NB4 (cell line): ENCODE results near the gene POLR3E.

Experiments
- DNase-seq: peaks from one replicate; pipeline ENCODE4 v3.0.0; 2010; ENCODE audit warnings: low read depth
- H3K4me3 ChIP-seq: one replicate; pipeline ENCODE4 v1.5.1; 2011; ENCODE audit warnings: mild to moderate bottlenecking, low read depth, low read length, moderate library complexity
- MAX ChIP-seq: IDR thresholded peaks from 2 replicates; pipeline ENCODE4 v1.6.1; 2011; ENCODE audit warnings: low read depth, low read length
- MYC ChIP-seq: IDR thresholded peaks from 2 replicates; pipeline ENCODE4 v1.6.1; 2011; ENCODE audit warnings: low read depth, low read length
- POLR2A ChIP-seq: IDR thresholded peaks from 2 replicates; pipeline ENCODE4 v1.6.1; 2011; ENCODE audit warnings: mild to moderate bottlenecking; ENCODE audit not compliant: insufficient read length; ENCODE audit errors: extremely low read depth
- TF ChIP-seq, protein P1 (sequence below): IDR thresholded peaks from one replicate; pipeline ENCODE4 v1.5.1; 2012; ENCODE audit warnings: low read depth, low read length

Gene POLR3E

DNA sequence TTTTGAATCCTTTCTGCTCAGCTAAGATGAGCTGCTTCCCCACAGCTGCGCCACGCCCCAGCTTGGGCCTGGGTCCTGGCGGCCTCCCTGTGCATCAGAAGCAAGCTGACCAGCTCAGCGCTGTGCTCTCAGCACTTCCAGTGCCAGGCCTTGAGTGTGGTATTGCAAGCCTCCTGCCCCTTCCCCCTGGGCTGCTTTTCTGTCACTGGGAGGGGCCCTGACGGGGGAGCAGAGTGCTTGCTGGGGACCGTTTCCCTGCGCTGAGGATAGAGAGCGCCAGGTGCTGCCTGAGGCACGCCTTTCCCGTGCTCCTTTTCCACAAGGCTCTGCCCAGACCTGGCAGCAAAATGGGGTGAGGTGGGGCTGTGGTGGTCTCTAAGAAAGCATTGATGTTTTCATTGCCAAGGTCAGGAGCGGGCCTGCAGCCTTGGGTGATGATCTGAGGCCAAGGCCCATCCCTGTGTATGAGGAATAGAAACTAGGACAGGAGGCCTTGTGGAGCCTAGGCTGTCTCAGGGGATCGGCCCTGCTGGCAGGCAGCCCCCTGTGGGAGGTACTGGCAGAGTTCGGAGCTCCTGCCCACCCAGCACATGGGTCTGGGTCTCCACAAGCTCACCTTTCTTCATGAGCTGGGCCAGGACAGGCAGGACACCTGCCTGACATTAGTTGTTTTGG is 29.7 kb downstream of the POLR3E start:
- no peak overlapping the region for H3K4me3 ChIP-seq
- no peak for DNase-seq
- no peak for TF ChIP-seq POLR2A
- TF ChIP-seq MYC, result no peak
- TF ChIP-seq MAX, result no peak
- TF ChIP-seq, protein P1, sequence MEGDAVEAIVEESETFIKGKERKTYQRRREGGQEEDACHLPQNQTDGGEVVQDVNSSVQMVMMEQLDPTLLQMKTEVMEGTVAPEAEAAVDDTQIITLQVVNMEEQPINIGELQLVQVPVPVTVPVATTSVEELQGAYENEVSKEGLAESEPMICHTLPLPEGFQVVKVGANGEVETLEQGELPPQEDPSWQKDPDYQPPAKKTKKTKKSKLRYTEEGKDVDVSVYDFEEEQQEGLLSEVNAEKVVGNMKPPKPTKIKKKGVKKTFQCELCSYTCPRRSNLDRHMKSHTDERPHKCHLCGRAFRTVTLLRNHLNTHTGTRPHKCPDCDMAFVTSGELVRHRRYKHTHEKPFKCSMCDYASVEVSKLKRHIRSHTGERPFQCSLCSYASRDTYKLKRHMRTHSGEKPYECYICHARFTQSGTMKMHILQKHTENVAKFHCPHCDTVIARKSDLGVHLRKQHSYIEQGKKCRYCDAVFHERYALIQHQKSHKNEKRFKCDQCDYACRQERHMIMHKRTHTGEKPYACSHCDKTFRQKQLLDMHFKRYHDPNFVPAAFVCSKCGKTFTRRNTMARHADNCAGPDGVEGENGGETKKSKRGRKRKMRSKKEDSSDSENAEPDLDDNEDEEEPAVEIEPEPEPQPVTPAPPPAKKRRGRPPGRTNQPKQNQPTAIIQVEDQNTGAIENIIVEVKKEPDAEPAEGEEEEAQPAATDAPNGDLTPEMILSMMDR, result no peak

GRCh38 chr16:22327446-22327775 is 30.2 kb downstream of the POLR3E start:
- H3K4me3 ChIP-seq, result no peak overlapping the region
- TF ChIP-seq MAX (no peak), MYC (no peak), POLR2A (no peak)
- TF ChIP-seq, protein P1, result no peak
- DNase-seq, result no peak

GRCh38 chr16:22328081-22328725 is 31.0 kb downstream of the POLR3E start:
- no peak overlapping the region for H3K4me3 ChIP-seq

DNA sequence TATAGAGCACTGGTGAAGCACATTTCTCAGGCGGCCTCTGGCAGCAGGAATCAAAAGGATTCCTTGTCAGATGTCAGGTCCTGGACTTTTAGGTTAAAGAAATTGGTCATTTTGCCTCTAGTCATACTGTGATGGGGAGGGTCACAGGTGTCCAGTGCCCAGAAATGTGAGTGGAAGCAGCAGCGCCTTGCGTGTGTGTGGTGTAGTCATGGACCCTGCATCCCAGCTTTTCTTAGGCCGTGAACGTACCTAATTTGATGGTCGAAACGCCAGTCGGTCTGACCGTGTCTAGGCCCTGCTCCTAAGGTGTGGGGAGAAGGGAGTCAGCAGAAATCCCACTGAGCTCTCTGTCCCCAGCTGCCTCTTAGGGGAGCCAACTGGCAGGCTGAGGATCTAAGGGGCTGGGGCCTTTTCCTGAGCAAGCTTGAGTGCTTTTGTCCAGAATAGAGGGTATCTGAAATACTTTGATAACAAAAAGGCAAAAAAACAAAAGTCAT is 32.0 kb downstream of the POLR3E start:
- no peak overlapping the region for H3K4me3 ChIP-seq
- DNase-seq, result no peak
- TF ChIP-seq, protein P1, result no peak
- no peak for TF ChIP-seq MAX
- TF ChIP-seq POLR2A, result no peak
- TF ChIP-seq MYC, result no peak

More at GRCh38 chr16:22328081-22328725, 31.0 kb downstream of the POLR3E start:
- TF ChIP-seq POLR2A (no peak), MYC (no peak), MAX (no peak)
- TF ChIP-seq, protein P1, result no peak
- DNase-seq, result no peak

DNA sequence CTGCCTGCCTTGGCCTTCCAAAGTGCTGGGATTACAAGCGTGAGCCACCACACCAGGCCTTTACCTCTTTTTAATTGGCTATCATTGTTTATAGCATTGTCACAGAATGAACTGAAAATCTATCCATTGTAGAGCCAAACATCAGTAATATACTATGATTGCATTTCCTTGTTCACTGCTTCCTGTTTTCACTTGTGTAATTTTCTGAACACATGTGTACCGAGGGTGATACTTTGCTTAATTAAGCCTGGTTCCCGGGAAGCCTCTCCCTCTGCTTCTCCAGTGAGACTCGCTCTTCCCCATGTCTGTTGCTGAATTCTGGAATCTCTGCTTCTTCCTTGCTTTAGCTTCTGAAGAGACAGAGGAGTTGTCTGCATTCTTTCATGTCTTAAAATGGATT is 33.1 kb downstream of the POLR3E start:
- TF ChIP-seq MYC (no peak), POLR2A (no peak), MAX (no peak)
- TF ChIP-seq, protein P1, result no peak
- no peak overlapping the region for H3K4me3 ChIP-seq
- no peak for DNase-seq
